Measurements from ENCODE around the gene CRY2. TPM values are rescaled to one million over a fixed set of nuclear protein-coding genes. Genes with fewer than 3 reads are reported as not detected.

The CRY2 gene
- total and polyA plus RNA-seq, 5 experiments from 2014 or later, result 24.3 to 64.5 (median 33.4) TPM

DNA sequence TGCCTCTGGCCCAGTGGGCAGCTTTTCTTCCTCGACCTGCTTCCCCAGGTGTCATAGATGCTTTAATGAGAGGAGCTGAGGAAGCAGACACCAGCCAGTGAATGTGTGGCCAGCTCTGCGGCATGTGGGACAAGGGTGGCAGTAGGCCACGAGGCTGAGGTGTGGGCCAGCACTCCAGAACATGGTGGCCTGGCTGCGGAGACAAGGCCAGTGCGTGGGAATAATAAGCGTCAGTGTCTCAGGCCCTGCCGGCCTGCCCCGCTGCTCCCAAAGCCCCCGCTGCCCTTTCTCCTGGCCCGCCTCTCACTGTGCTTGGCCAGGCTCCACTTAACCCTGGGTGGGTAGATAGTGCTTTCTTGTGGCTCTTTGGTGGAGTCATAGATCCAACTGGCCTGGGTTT lies 40.3 kb downstream of the CRY2 start:
- POLR2A ChIA-PET, result no interaction called here
- Mint-ChIP-seq H3K9me3 (no peaks in the 10 kb centered on the region), H3K4me1 (peaks cover 9 to 16% (median 10%) of the 10 kb centered on the region in 4 donors), H3K36me3 (peaks cover 0 to 4% (median 0%) of the 10 kb centered on the region in 3 donors), H3K4me3 (peak overlapping the region in 1 of 10 donors; percentile 42), H3K27me3 (peaks cover 5 to 33% (median 14%) of the 10 kb centered on the region in 5 donors), H3K27ac (no peak overlapping the region)
- no peak for ATAC-seq
- peak in 1 of 10 donors; percentile 42 for DNase-seq

DNA sequence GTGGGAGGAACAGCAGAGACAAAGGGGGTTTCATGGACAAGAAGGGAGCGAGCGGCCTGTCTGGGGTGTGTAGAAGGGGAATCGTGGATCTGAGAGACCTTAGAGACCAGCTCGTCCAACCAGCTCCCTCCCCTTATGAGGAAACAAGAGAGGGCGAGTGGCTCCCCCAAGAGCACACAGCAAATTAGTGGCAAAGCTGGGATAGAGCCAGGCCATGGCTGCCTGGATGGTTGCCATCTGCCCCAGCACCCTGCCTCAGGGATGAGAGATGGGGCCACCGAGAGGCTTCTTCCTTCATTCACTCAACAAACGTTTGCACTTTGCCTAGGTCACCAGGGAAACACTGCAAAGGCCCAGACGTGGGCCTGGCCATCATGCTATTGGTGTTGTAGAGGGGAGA lies 42.3 kb downstream of the CRY2 start:
- peak overlapping the region in 1 of 10 donors; percentile 10 for H3K27ac Mint-ChIP-seq
- peaks cover 0 to 4% (median 0%) of the 10 kb centered on the region in 3 donors for H3K36me3 Mint-ChIP-seq
- POLR2A ChIA-PET, result no interaction called here
- ATAC-seq, result no peak
- no peaks in the 10 kb centered on the region for H3K9me3 Mint-ChIP-seq
- H3K4me3 Mint-ChIP-seq, result no peak overlapping the region
- H3K4me1 Mint-ChIP-seq, result peaks cover 7 to 8% (median 8%) of the 10 kb centered on the region in 4 donors
- H3K27me3 Mint-ChIP-seq, result peaks cover 8 to 47% (median 27%) of the 10 kb centered on the region in 5 donors
- DNase-seq, result no peak

- Mint-ChIP-seq H3K4me1 (peaks cover 3 to 7% (median 4%) of the 10 kb centered on the region in 4 donors), H3K4me3 (no peak overlapping the region), H3K36me3 (peaks cover 0 to 4% (median 0%) of the 10 kb centered on the region in 3 donors), H3K9me3 (no peaks in the 10 kb centered on the region), H3K27me3 (peaks cover 12 to 47% (median 29%) of the 10 kb centered on the region in 5 donors), H3K27ac (no peak overlapping the region)
- POLR2A ChIA-PET, result no interaction called here
- no peak for DNase-seq
- no peak for ATAC-seq
Observed at GRCh38 chr11:45889966-45890365, 42.7 kb downstream of the CRY2 start.

DNA sequence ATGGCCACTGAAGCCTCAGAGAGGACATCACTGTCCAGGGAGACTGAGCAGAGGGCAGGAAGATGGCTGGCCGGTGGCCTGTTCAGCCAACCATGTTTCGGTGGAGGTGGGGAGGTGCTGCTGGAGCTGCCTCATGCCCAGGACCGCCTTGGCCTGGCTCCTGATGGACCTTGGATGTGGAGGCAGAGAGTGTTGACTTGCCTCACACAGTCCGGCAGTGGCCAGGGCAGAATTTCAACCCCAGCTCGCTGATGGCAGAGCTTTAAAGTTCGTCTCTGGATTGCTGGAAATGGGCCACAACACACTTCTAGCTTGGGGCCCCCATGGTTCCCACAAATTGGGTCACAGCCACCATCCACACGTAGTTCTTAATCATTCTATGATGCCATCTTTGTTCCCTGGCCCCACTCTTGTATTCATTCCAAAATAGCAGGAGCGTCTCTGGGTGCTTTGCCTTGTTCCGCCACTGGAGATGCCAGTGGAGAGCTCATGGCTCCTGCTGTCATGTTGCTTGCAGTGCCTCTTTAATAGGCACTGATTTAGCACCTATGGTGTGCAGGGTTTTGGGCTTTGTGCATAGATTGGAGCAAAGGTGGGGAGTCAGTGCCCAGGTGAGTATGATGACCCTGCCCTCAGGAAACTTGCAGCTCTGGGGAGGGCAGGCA lies 43.7 kb downstream of the CRY2 start:
- no peaks in the 10 kb centered on the region for H3K9me3 Mint-ChIP-seq
- H3K4me1 Mint-ChIP-seq, result peaks cover 0 to 6% (median under 1%) of the 10 kb centered on the region in 4 donors
- H3K27ac Mint-ChIP-seq, result peak overlapping the region in 1 of 10 donors; percentile 60
- ATAC-seq (no peak), DNase-seq (no peak)
- H3K36me3 Mint-ChIP-seq, result peaks cover 0 to 4% (median 0%) of the 10 kb centered on the region in 3 donors
- POLR2A ChIA-PET, result no interaction called here
- H3K27me3 Mint-ChIP-seq, result peaks cover 13 to 52% (median 35%) of the 10 kb centered on the region in 5 donors
- H3K4me3 Mint-ChIP-seq, result no peak overlapping the region

DNA sequence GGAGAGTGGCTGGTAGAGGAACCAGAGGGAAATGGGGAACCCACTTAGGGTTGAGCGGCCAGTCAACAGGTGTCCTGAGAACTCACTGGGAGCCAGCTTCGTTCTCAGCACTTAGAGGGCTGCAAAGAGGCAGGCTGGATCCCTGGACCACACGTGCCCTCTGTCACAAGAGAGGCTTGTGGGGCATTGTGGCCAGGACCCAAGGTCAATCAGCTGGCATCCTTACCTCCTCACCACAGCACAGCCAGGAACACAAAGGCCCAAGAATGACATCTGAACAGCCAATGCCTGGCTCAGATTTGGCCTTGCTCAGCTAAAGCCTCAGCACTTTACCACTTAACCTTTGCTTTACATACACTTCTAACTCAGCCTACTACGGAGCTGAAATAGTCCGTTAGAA lies 45.6 kb downstream of the CRY2 start:
- Mint-ChIP-seq H3K27ac (peak overlapping the region in 2 of 10 donors; percentile 10 to 73), H3K27me3 (peaks cover 15 to 62% (median 36%) of the 10 kb centered on the region in 5 donors), H3K36me3 (peaks cover 0 to 4% (median 0%) of the 10 kb centered on the region in 3 donors), H3K9me3 (no peaks in the 10 kb centered on the region), H3K4me3 (no peak overlapping the region), H3K4me1 (peaks cover 0 to 6% (median 0%) of the 10 kb centered on the region in 4 donors)
- POLR2A ChIA-PET, result interaction anchor here (1.2 kb wide), 1 partner anchor 25 kb away, joined by 3 read pairs; the partner anchor contains the start of gene PEX16
- DNase-seq (no peak), ATAC-seq (no peak)

DNA sequence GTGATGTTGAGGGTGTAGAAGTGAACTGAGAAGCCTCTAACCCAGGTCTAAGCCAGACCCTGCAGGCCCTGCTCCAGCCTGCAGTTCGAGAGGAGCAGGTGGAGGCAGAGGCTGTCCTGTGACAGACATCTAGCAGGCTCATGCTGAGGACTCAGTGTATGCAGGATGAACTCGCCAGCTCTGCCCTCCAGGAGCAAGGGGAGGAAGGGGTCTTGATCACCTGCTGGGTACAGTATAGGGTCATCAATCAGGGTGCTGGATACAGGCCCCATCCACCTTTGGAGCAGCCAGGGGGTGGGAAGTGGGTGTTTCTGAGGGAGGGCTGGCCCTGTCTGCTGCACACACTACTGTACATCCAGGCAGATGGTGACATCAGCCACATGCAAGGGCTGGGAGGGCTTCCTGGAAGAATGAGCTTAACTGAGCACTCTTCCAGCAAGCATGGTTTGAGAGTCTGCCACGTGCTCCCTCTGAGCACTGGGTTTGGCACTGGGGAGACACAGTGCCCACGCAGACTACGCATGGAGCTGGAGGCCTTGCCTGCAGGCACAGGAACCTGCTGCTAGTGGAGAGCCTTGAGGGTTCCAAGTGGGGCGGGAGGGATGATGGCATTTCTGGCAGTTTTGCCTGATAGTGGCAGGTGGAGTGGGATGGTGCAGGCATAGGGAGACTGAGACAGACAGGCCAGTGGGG lies 47.4 kb downstream of the CRY2 start:
- H3K4me3 Mint-ChIP-seq, result no peak overlapping the region
- H3K9me3 Mint-ChIP-seq, result no peaks in the 10 kb centered on the region
- DNase-seq, result no peak
- no peak for ATAC-seq
- peak overlapping the region in 1 of 10 donors; percentile 26 for H3K27ac Mint-ChIP-seq
- H3K36me3 Mint-ChIP-seq, result peaks cover 0 to 4% (median 0%) of the 10 kb centered on the region in 3 donors
- peaks cover 13 to 71% (median 35%) of the 10 kb centered on the region in 5 donors for H3K27me3 Mint-ChIP-seq
- POLR2A ChIA-PET, result no interaction called here
- H3K4me1 Mint-ChIP-seq, result peaks cover 0 to 11% (median 7%) of the 10 kb centered on the region in 4 donors

- Mint-ChIP-seq H3K9me3 (no peaks in the 10 kb centered on the region), H3K4me3 (no peak overlapping the region), H3K27ac (no peak overlapping the region), H3K4me1 (peaks cover 3 to 15% (median 8%) of the 10 kb centered on the region in 4 donors), H3K27me3 (peaks cover 15 to 70% (median 31%) of the 10 kb centered on the region in 5 donors), H3K36me3 (no peaks in the 10 kb centered on the region)
- no peak for ATAC-seq
- no peak for DNase-seq
- POLR2A ChIA-PET, result no interaction called here
Observed at GRCh38 chr11:45895553-45896259, 48.4 kb downstream of the CRY2 start.

DNA sequence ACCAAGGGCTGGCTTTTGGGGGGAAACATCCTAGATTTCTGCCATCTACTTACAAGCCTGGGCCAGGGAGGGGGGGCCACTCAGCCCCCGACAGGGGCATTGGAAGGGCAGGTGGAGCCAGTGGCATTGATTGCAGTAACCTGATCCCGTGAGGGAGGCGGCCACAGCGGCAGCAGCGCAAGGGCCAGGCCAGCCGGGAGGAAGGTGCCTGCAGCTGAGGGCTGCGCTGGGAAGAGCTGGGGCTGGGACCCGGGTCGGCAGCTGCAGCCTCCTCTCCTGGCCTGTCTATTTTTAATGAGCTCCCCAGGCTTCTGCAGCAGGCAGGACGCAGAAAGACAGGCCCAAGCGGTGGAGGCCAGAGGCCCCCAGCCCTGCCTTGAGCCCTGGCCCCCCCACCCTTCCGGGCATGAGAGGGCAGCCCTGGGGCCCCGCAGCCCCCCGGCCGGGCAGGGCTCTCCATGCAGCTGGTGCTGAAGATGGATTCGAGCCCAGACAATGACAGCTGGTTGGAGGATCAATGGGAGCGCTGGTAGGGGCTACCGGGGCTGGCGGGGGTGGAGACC lies 49.2 kb downstream of the CRY2 start:
- no peak overlapping the region for H3K4me3 Mint-ChIP-seq
- no peaks in the 10 kb centered on the region for H3K9me3 Mint-ChIP-seq
- H3K27me3 Mint-ChIP-seq, result peaks cover 14 to 65% (median 28%) of the 10 kb centered on the region in 5 donors
- DNase-seq (no peak), ATAC-seq (no peak)
- H3K4me1 Mint-ChIP-seq, result peaks cover 4 to 17% (median 7%) of the 10 kb centered on the region in 4 donors
- peak overlapping the region in 1 of 10 donors; percentile 67 for H3K27ac Mint-ChIP-seq
- no peaks in the 10 kb centered on the region for H3K36me3 Mint-ChIP-seq
- POLR2A ChIA-PET, result no interaction called here

DNA sequence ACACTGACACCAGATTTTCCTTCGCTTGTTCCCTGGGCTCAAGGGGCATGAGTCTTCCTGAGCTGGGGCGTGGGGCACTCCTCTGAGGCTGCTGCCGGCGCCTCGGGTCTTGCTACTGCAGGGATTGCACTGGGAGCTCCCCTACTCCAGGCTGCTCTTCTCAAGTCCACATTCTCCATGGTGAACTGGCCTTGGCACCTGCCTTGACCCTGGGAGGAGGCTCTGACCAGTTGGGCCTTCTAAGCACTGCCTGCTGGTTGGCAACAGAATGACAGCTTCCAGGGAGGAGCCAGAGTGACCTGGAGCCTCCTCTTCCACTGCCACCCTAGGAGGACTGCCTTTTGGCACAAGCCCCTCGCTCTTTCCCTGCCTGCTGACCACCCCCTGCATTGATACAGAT lies 50.3 kb downstream of the CRY2 start:
- H3K27ac Mint-ChIP-seq, result no peak overlapping the region

GRCh38 chr11:45899086-45899447 lies 51.8 kb downstream of the CRY2 start:
- Mint-ChIP-seq H3K27me3 (peaks cover 11 to 49% (median 16%) of the 10 kb centered on the region in 5 donors), H3K4me3 (peak overlapping the region; percentile 50 to 80 (median 74)), H3K9me3 (no peaks in the 10 kb centered on the region), H3K36me3 (no peaks in the 10 kb centered on the region), H3K27ac (peak overlapping the region in 4 of 10 donors; percentile 18 to 80 (median 48)), H3K4me1 (peaks cover 5 to 17% (median 7%) of the 10 kb centered on the region in 4 donors)
- ATAC-seq (no peak), DNase-seq (no peak)
- POLR2A ChIA-PET, result interaction anchor here (0.7 kb wide), 1 partner anchor 54 kb away, joined by 4 read pairs; no protein-coding TSS in a partner anchor

More for the DNA sequence above, 50.3 kb downstream of the CRY2 start:
- H3K4me3 Mint-ChIP-seq, result no peak overlapping the region
- H3K4me1 Mint-ChIP-seq, result peaks cover 4 to 17% (median 7%) of the 10 kb centered on the region in 4 donors
- peaks cover 14 to 62% (median 24%) of the 10 kb centered on the region in 5 donors for H3K27me3 Mint-ChIP-seq
- POLR2A ChIA-PET, result no interaction called here
- no peaks in the 10 kb centered on the region for H3K9me3 Mint-ChIP-seq
- no peak for DNase-seq
- no peak for ATAC-seq
- H3K36me3 Mint-ChIP-seq, result no peaks in the 10 kb centered on the region

DNA sequence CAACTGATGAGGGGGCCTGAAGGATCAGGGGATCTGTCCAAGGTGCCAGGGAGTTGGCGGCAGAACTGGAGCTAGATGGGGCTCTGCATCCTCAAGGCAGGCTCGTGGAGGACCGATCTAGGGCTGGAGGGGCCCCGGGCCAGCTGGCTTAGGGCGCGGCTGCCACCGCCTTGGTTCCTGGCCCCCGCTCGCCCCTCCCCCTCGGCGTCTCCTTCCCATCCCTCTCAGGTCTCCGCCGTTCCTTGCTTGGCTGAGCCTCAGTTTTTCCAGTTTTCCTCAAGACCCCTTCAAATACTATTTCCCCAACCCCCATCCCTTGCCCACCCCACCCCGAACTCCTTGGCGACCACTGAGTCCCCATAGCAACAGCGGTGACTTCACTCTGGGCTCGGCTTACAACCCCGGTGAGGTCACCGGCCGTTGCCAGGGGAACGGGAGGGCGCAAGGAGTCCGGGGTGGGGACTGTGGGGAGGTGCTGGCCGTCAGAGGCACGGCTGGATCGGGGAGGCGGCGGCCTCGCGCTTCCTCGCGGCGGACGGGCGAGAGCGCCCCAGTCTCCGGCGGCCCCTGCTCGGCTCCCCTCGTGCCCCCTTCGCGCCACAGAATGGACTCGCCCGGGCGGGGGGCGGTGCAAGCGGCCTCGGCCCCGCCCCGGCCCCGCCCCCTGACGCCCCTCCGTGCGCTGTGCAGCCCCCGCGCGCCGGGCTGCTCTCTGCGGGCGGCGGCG lies 52.3 kb downstream of the CRY2 start:
- Mint-ChIP-seq H3K27ac (peak overlapping the region in 6 of 10 donors; percentile 18 to 80 (median 44)), H3K9me3 (no peaks in the 10 kb centered on the region), H3K36me3 (no peaks in the 10 kb centered on the region), H3K4me1 (peaks cover 5 to 17% (median 9%) of the 10 kb centered on the region in 4 donors), H3K27me3 (peaks cover 10 to 44% (median 13%) of the 10 kb centered on the region in 5 donors), H3K4me3 (peak overlapping the region; percentile 50 to 80 (median 74))
- DNase-seq (peak; percentile 53 to 89 (median 65)), ATAC-seq (peak; percentile 78 to 81)
- POLR2A ChIA-PET, result interaction anchor here (0.7 kb wide), 1 partner anchor 55 kb away, joined by 4 read pairs; no protein-coding TSS in a partner anchor

Data from naive thymus-derived CD8-positive, alpha-beta T cell (primary cell).